HL-60 (cell line): ENCODE data around the gene LUZP2.

Experiments
- CTCF ChIP-seq: IDR thresholded peaks from one replicate; pipeline ENCODE4 v1.5.1; 2011; ENCODE audit warnings: low read length, control low read depth, inconsistent platforms; ENCODE audit not compliant: insufficient read depth
- GABPA ChIP-seq: IDR thresholded peaks from 2 replicates; pipeline ENCODE4 v1.6.1; 2012; ENCODE audit warnings: low read depth
- POLR2AphosphoS5 ChIP-seq: IDR thresholded peaks from 2 replicates; pipeline ENCODE4 v1.6.1; 2012; ENCODE audit warnings: low read depth
- REST ChIP-seq: IDR thresholded peaks from 2 replicates; pipeline ENCODE4 v1.6.1; 2012; ENCODE audit warnings: low read depth; ENCODE audit not compliant: insufficient replicate concordance
- SPI1 ChIP-seq: IDR thresholded peaks from 2 replicates; pipeline ENCODE4 v1.6.1; 2012; ENCODE audit warnings: low read depth, mild to moderate bottlenecking, borderline replicate concordance

- TF ChIP-seq CTCF = no peak
- no peak for TF ChIP-seq POLR2AphosphoS5
- TF ChIP-seq REST = no peak
- no peak for TF ChIP-seq SPI1
- TF ChIP-seq GABPA = no peak
Observed at GRCh38 chr11:24687531-24688147, 190.8 kb downstream of the LUZP2 start.
